HG03378 (cell line): ENCODE measurements around the gene MOB2.

Experiments used
- ATAC-seq: cut with Tn5 transposase; IDR thresholded peaks from one replicate; pipeline ENCODE4 v1.9.1; 2021; ENCODE audit warnings: mild to moderate bottlenecking, moderate library complexity; ENCODE audit not compliant: unreplicated experiment

MOB2 gene

DNA sequence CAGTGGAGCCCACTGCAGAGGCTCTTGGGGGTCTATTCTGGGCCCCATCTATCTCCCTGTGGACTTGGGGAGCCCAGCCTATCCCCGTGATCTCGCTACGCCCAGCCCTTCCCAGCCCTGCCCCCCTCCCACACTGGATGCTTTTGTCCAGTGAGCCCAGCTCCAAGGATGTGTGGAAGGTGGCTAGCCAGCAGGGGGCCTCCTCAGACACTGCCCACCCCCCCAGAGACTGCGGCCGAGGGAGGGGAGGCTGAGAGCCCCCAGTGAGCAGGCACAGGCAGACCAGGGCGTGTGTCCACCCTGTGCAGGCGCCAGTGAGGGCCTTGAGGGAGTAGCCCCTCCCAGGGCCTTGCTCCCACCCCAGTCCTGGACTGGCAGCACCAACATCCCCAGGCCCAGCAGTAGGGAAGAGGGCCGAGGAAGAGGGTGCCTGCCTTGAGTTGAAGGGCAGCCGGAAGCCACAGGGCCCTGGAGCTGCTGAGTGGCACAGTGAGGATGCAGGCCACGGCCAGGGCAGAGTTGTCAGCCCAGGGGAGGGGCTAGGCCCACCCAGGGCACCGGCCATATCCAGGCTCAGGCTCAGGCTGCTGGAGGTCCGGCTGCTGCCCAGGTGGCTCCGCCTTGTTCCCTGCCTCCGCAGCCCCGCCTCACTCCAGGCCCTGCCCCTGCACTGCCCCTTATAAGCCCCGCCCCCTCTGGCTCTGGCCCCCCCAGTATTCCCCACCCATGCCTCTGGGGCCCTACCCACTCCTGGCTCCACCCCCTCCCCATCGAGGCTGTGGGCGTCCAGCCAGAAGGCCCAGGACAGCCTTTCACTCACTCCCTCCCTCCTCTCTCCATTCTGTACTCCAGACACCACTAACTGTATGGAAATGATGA, 28.0 kb downstream of the MOB2 start:
- no peak for ATAC-seq

- no peak for ATAC-seq
Observed at GRCh38 chr11:1457856-1458255, 28.7 kb downstream of the MOB2 start.

DNA sequence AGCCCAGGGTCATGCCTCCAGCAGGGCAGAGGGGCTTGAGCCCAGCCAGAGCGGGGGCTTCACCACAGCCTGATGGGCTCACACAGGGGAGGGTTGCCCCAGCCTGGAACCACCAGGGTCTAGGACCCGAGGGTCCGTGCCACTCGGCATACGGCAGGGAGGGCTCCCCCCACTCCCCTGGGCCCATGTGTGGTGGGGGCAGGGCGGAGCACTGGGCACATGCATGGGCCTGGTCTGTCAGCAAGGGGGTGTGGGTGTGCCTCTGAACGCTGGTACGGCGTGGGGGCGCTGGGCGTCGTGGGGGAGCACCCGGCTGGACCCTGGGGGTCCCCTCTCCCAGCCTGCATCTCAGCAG, 29.3 kb downstream of the MOB2 start:
- ATAC-seq: no peak

GRCh38 chr11:1456596-1457325, 29.8 kb downstream of the MOB2 start:
- no peak for ATAC-seq

DNA sequence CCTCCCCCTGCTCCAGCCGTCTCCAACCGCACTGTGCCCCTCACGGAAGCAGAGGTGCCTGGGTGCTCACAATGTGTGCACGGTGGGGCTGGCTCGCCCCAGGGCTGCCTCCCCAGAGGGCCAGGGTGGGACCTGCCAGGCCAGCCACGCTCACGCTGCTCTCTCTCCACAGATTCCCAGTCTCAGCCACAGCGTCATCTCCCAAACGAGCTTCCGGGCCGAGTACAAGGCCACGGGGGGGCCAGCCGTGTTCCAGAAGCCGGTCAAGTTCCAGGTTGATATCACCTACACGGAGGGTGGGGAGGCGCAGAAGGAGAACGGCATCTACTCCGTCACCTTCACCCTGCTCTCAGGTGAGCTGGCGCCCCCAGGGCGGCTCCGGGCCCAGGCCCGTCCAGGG, 30.4 kb downstream of the MOB2 start:
- ATAC-seq: no peak

GRCh38 chr11:1455763-1456060, 30.9 kb downstream of the MOB2 start:
- no peak for ATAC-seq

GRCh38 chr11:1455032-1455762, 31.4 kb downstream of the MOB2 start:
- no peak for ATAC-seq

DNA sequence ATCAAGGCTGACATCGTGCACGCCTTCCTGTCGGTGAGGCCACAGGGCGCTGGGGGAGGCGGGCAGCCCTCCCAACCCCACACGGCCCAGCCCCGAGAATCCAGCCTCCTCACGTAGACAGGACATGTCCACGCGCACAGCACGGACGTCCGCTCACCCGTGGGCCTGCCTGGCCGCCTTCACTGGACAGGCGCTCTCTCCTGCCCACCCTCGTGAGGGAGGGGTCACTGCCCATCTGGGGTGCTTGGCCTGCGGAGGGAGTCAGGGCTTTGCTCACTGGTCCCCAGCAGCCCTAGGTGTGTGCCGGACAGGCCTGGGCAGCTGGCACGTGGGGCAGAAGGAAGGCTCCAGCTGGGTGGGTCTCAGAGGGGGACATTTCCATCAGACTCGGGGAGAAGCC, 32.0 kb downstream of the MOB2 start:
- no peak for ATAC-seq

DNA sequence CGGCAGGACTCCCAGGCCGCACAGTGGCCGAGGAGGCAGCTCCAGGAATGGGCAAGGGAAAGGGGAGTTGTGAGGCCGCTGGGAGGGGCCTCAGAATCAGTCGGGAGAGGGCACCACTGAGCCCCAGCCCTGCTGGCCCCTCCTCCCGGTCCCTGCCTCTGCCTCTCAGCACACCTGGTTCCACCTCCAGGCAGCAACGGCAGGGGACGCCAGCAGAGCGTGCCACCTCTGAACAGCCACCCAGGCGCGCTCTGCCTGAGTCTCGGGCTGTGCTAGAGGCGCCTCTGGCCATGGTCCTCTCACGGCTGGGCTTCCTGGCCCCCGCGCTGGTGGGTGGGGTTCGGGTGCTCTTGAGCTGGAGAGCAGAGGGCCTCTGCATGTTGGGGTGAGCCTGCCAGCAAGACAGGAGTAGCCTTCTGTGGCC, 33.0 kb downstream of the MOB2 start:
- no peak for ATAC-seq

DNA sequence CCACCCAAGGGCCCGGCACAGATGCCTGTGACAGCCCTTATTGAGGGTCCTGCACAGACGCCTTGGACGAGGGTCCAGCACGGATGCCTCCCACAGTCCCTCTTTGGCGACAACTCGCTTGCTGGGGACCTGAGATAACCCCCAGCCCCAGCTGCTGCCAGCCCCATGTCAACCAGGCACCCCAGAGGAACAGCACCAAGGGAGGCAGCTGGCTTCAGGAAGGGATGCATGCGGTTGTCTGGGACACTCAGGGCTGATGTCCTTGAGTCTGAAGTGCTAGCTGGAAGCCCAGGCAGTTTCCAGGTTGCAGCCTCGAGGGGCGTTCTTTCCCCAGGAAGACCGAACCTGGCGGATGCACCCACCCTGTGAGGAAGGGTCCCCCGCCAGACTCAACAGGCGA, 33.8 kb downstream of the MOB2 start:
- ATAC-seq: no peak

DNA sequence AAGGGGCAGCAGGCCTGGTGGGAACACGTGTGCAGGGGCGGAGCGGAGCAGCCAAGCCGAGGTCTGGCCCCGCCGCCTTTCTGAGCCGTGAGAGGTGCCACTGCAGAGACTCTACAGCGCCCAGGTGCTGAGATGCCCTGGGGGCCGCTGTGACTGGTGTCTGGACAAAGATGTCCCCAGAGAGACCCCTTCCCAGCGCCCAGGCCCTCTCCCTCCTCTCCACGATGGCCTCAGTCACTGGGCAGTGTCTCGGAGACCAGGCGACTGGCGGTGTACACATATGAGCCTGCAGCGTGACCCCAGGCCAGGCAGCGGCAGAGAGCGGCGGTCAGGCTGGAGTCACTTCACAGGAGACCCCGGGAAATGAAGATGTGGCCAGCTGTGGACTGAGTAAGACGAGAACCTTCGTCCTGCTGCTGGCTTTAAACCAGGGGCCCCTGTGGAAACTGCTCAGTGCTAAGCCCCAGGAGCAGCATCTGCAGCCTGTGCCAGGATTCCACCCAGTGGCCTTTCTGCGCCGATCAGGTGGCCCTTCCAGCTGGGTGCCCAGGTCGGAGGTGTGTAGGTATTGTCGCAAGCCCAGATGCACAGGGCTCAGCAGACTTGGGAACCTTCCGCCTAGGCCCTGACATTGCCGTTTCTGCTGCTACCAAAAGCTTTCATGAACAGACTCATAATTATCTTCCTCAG, 34.7 kb downstream of the MOB2 start:
- no peak for ATAC-seq

GRCh38 chr11:1450949-1451710, 35.4 kb downstream of the MOB2 start:
- ATAC-seq: no peak

GRCh38 chr11:1450344-1450875, 36.2 kb downstream of the MOB2 start:
- ATAC-seq: no peak

- no peak for ATAC-seq
Observed at GRCh38 chr11:1449490-1450243, 36.9 kb downstream of the MOB2 start.

GRCh38 chr11:1448882-1449281, 37.7 kb downstream of the MOB2 start:
- no peak for ATAC-seq

GRCh38 chr11:1447845-1448825, 38.4 kb downstream of the MOB2 start:
- no peak for ATAC-seq

DNA sequence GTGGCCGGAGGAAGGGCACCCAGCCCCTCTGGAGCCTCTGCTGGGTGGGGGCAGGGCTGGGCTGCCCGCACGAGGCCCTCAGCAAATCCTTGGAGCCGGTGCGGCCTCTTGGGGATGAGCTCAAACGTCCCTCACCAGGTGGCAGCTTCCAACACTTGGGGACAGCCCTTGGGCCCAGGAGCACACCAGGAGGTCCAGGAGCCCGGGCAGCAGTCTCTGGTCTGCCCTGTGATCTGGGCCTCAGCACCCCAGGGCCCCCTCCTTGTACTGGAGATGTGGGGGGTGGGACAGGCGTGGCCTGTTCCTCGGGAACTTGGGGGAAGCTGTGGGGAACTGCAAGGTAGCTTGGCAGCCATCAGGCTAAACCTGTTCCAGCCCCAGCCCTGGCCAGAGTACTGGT, 40.0 kb downstream of the MOB2 start:
- no peak for ATAC-seq

DNA sequence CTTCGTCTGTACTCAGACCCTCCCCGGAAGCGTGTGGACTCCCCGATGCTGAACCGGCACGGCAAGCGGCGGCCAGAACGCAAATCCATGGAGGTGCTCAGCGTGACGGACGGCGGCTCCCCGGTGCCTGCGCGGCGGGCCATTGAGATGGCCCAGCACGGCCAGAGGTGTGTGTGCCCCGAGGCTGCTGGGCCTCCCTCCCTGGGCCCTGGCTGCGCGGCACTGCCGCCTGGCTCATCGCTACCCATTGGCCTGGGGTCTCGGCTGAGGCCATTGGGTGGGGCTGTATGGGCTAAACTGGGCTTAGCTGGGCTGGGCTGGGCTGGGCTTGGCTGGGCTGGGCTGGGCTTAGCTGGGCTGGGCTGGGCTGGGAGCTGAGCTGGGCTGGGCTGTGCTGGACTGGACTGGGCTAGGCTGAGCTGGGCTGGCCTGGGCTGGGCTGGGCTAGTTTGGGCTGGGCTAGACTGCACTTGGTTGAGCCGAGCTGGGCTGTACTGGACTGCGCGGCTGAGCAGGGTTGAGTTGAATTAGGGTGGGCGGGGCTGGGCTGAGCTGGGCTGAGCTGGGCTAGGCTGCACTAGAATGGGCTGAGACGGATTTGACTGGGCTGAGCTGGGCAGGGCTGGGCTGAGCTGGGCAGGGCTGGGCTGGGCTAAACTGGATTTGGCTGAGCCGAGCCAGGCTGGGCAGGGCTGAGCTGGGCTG, 40.7 kb downstream of the MOB2 start:
- ATAC-seq: no peak
